SJSA1 (cell line): ENCODE data around the gene MAPK8IP3. TPM values are rescaled to one million over a fixed set of nuclear protein-coding genes. Genes with fewer than 3 reads are reported as not detected.
"Not testable (repeated sequence)": the region's sequence is repeated elsewhere in the genome, so short reads cannot be mapped to it uniquely, and the experiment has no call there.

Experiments
- DNase-seq, 2 experiments: peaks; one replicate each; pipeline ENCODE4 v3.0.0-alpha.2; 2015 to 2020; ENCODE audit warnings: low spot score in 2 of 2, low read depth in 1 of 2
- H3K27ac ChIP-seq: fragments of 250-450 bp; sonication (Bioruptor Pico); 2 replicates; pipeline ENCODE4 v1.5.1; 2020; ENCODE audit warnings: mild to moderate bottlenecking, moderate library complexity
- H3K27me3 ChIP-seq: fragments of 250-450 bp; sonication (Bioruptor Pico); replicated peaks from 2 replicates; pipeline ENCODE4 v1.5.1; 2020; ENCODE audit warnings: mild to moderate bottlenecking, moderate library complexity
- H3K36me3 ChIP-seq: fragments of 250-450 bp; sonication (Bioruptor Pico); 2 replicates; pipeline ENCODE4 v1.5.1; 2020; ENCODE audit warnings: mild to moderate bottlenecking
- H3K4me1 ChIP-seq: fragments of 250-450 bp; sonication (Bioruptor Pico); replicated peaks from 2 replicates; pipeline ENCODE4 v1.6.1; 2021; ENCODE audit warnings: mild to moderate bottlenecking
- H3K4me3 ChIP-seq: fragments of 250-450 bp; sonication (Bioruptor Pico); 2 replicates; pipeline ENCODE4 v1.5.1; 2020; ENCODE audit warnings: mild to moderate bottlenecking
- H3K9me3 ChIP-seq: fragments of 250-450 bp; sonication (Bioruptor Pico); replicated peaks from 2 replicates; pipeline ENCODE4 v1.5.1; 2020; ENCODE audit warnings: mild to moderate bottlenecking
- total RNA-seq: library from RNA; depleted of rRNA; stranded (reverse); fragments of >200 nt; shearing (Covaris generic); gene quantifications from 2 replicates; pipeline ENCODE4 v1.2.3, GENCODE V29; 2014

Gene MAPK8IP3
- total RNA-seq, 1 experiment from 2014 or later, result 26.5 TPM

GRCh38 chr16:1710811-1711507 is 5.0 kb downstream of the MAPK8IP3 start:
- Histone ChIP-seq H3K9me3 (no peaks in the 10 kb centered on the region), H3K27ac (no peak overlapping the region), H3K4me1 (peaks cover 18% of the 10 kb centered on the region), H3K36me3 (peaks cover 33% of the 10 kb centered on the region), H3K4me3 (no peak overlapping the region), H3K27me3 (no peaks in the 10 kb centered on the region)
- DNase-seq, result no peak

GRCh38 chr16:1712791-1713261 is 6.8 kb downstream of the MAPK8IP3 start:
- peaks cover 29% of the 10 kb centered on the region for H3K36me3 ChIP-seq
- H3K9me3 ChIP-seq, result no peaks in the 10 kb centered on the region
- H3K4me1 ChIP-seq, result peaks cover 17% of the 10 kb centered on the region
- no peak for DNase-seq
- no peak overlapping the region for H3K4me3 ChIP-seq
- no peaks in the 10 kb centered on the region for H3K27me3 ChIP-seq
- H3K27ac ChIP-seq, result no peak overlapping the region

- H3K4me1 ChIP-seq, result peaks cover 12% of the 10 kb centered on the region
- no peak overlapping the region for H3K27ac ChIP-seq
- no peak overlapping the region for H3K4me3 ChIP-seq
Observed at GRCh38 chr16:1713331-1713730, 7.3 kb downstream of the MAPK8IP3 start.

GRCh38 chr16:1713933-1714332 is 7.9 kb downstream of the MAPK8IP3 start:
- H3K27me3 ChIP-seq, result no peaks in the 10 kb centered on the region
- peaks cover 21% of the 10 kb centered on the region for H3K36me3 ChIP-seq
- H3K9me3 ChIP-seq, result no peaks in the 10 kb centered on the region
- no peak overlapping the region for H3K27ac ChIP-seq
- peaks cover 12% of the 10 kb centered on the region for H3K4me1 ChIP-seq
- no peak for DNase-seq
- no peak overlapping the region for H3K4me3 ChIP-seq

More at GRCh38 chr16:1713331-1713730, 7.3 kb downstream of the MAPK8IP3 start:
- H3K9me3 ChIP-seq, result no peaks in the 10 kb centered on the region
- DNase-seq, result no peak
- H3K27me3 ChIP-seq, result no peaks in the 10 kb centered on the region
- H3K36me3 ChIP-seq, result peaks cover 24% of the 10 kb centered on the region

- H3K4me3 ChIP-seq, result no peak overlapping the region
- no peaks in the 10 kb centered on the region for H3K9me3 ChIP-seq
- no peak overlapping the region for H3K27ac ChIP-seq
- H3K4me1 ChIP-seq, result peaks cover 16% of the 10 kb centered on the region
- no peak for DNase-seq
- peaks cover 21% of the 10 kb centered on the region for H3K36me3 ChIP-seq
- H3K27me3 ChIP-seq, result no peaks in the 10 kb centered on the region
Observed at GRCh38 chr16:1715220-1715619, 9.2 kb downstream of the MAPK8IP3 start.

- not testable (repeated sequence) for H3K9me3 ChIP-seq, H3K27ac ChIP-seq, DNase-seq, H3K4me3 ChIP-seq, H3K27me3 ChIP-seq
- Histone ChIP-seq H3K36me3 (peaks cover 10% of the 10 kb centered on the region; the same call in 1 of the 2 replicates), H3K4me1 (peaks cover 28% of the 10 kb centered on the region)
Observed at GRCh38 chr16:1718236-1718635, 12.2 kb downstream of the MAPK8IP3 start.

- not testable (repeated sequence) for H3K9me3 ChIP-seq, DNase-seq, H3K4me3 ChIP-seq, H3K27me3 ChIP-seq, H3K27ac ChIP-seq
- peaks cover 15% of the 10 kb centered on the region for H3K36me3 ChIP-seq
- H3K4me1 ChIP-seq, result peaks cover 33% of the 10 kb centered on the region
Observed at GRCh38 chr16:1719559-1720229, 13.7 kb downstream of the MAPK8IP3 start.

GRCh38 chr16:1721372-1721771 is 15.4 kb downstream of the MAPK8IP3 start:
- Histone ChIP-seq H3K27ac (peak overlapping the region; percentile 37), H3K9me3 (no peaks in the 10 kb centered on the region), H3K4me3 (no peak overlapping the region), H3K27me3 (no peaks in the 10 kb centered on the region), H3K36me3 (peaks cover 22% of the 10 kb centered on the region), H3K4me1 (peaks cover 33% of the 10 kb centered on the region)
- DNase-seq, result peak in 1 of 2 experiments; percentile 60

- H3K4me3 ChIP-seq, result no peak overlapping the region
- H3K36me3 ChIP-seq, result peaks cover 41% of the 10 kb centered on the region
- DNase-seq, result peak in 1 of 2 experiments; percentile 73
- peak overlapping the region; percentile 37; the same call in 1 of the 2 replicates for H3K27ac ChIP-seq
- peaks cover 33% of the 10 kb centered on the region for H3K4me1 ChIP-seq
- no peaks in the 10 kb centered on the region for H3K27me3 ChIP-seq
- H3K9me3 ChIP-seq, result no peaks in the 10 kb centered on the region
Observed at GRCh38 chr16:1723450-1724147, 17.6 kb downstream of the MAPK8IP3 start.

GRCh38 chr16:1724491-1724890 is 18.5 kb downstream of the MAPK8IP3 start:
- Histone ChIP-seq H3K4me3 (no peak overlapping the region), H3K9me3 (no peaks in the 10 kb centered on the region), H3K36me3 (peaks cover 45% of the 10 kb centered on the region), H3K4me1 (peaks cover 33% of the 10 kb centered on the region), H3K27me3 (no peaks in the 10 kb centered on the region), H3K27ac (no peak overlapping the region)
- DNase-seq, result no peak

GRCh38 chr16:1726661-1727502 is 20.9 kb downstream of the MAPK8IP3 start:
- H3K9me3 ChIP-seq, result no peaks in the 10 kb centered on the region
- H3K27me3 ChIP-seq, result no peaks in the 10 kb centered on the region
- H3K4me3 ChIP-seq, result no peak overlapping the region
- no peak overlapping the region for H3K27ac ChIP-seq
- no peak for DNase-seq
- H3K36me3 ChIP-seq, result peaks cover 59% of the 10 kb centered on the region
- peaks cover 17% of the 10 kb centered on the region for H3K4me1 ChIP-seq

GRCh38 chr16:1727651-1728624 is 21.9 kb downstream of the MAPK8IP3 start:
- Histone ChIP-seq H3K9me3 (no peaks in the 10 kb centered on the region), H3K4me3 (no peak overlapping the region), H3K27me3 (no peaks in the 10 kb centered on the region), H3K36me3 (peaks cover 66% of the 10 kb centered on the region), H3K27ac (no peak overlapping the region), H3K4me1 (peaks cover 9% of the 10 kb centered on the region)
- no peak for DNase-seq
